Measurements from ENCODE around the gene IPCEF1.

GRCh38 chr6:154377726-154378125, 21.1 kb upstream of the IPCEF1 start:
- TF ChIP-seq POLR2A (IDR thresholded peaks at IDR 0.05; ENCODE audit: low read depth, low read length) (no peak), CTCF (IDR thresholded peaks at IDR 0.05; ENCODE audit: extremely low read depth in 1 of 2, insufficient read depth in 1 of 2, low read depth in 1 of 2, low read length in 2 of 2) (no peak), POLR2AphosphoS5 (IDR thresholded peaks at IDR 0.05; ENCODE audit: insufficient read depth, low read depth, low read length) (no peak), EZH2 (IDR thresholded peaks at IDR 0.05; ENCODE audit: borderline replicate concordance, low read depth, low read length, severe bottlenecking) (no peak), MAX (IDR thresholded peaks at IDR 0.05; ENCODE audit: insufficient read depth, insufficient read length) (no peak), JUN (IDR thresholded peaks at IDR 0.05; ENCODE audit: borderline replicate concordance, insufficient read depth, insufficient read length, low read depth) (no peak), FOS (IDR thresholded peaks at IDR 0.05; ENCODE audit: borderline replicate concordance, insufficient read depth, low read length) (no peak), MYC (IDR thresholded peaks at IDR 0.05; ENCODE audit: low read depth, low read length) (no peak), GATA2 (IDR thresholded peaks at IDR 0.05; ENCODE audit: insufficient read depth, insufficient read length, low read depth, low read length) (no peak)
